CD4-positive, alpha-beta memory T cell (primary cell): ENCODE measurements around the gene RPP25L. TPM values are rescaled to one million over a fixed set of nuclear protein-coding genes. Genes with fewer than 3 reads are reported as not detected.
A peak's percentile ranks its signal among the peaks of the same experiment; 100 is the strongest.

ENCODE experiments used
- CTCF ChIA-PET: fragments of 350-600 bp; sonication (Branson Sonifier 250); formaldehyde crosslinking; loops from one replicate; lab custom pipeline; 2021; ENCODE audit warnings: inconsistent platforms; ENCODE audit not compliant: partially characterized antibody; lab: Charles Lee
- POLR2A ChIA-PET: fragments of 350-600 bp; sonication (Branson Sonifier 250); formaldehyde crosslinking; loops from one replicate; lab custom pipeline; 2021; ENCODE audit not compliant: partially characterized antibody; lab: Charles Lee
- DNase-seq, 5 donors: peaks; one replicate each; pipeline versions ENCODE4 v3.0.0 to v3.0.0-alpha.2; 2020 to 2022; ENCODE audit warnings: mixed read lengths in 1 of 5
- H3K27ac ChIP-seq: one replicate; pipeline ENCODE4 v1.7.0; 2013; ENCODE audit warnings: low read depth, low read length
- H3K27me3 ChIP-seq: 2 replicates; pipeline ENCODE4 v1.7.0; 2013; ENCODE audit warnings: mild to moderate bottlenecking, low read length, moderate library complexity; ENCODE audit not compliant: insufficient read depth
- H3K36me3 ChIP-seq: 2 replicates; pipeline ENCODE4 v1.7.0; 2013; ENCODE audit warnings: mild to moderate bottlenecking, low read length, moderate library complexity; ENCODE audit not compliant: insufficient read depth
- H3K4me1 ChIP-seq: 2 replicates; pipeline ENCODE4 v1.7.0; 2013; ENCODE audit warnings: mild to moderate bottlenecking, low read length, moderate library complexity; ENCODE audit not compliant: insufficient read depth
- H3K4me3 ChIP-seq, 2 donors: one replicate each; pipeline ENCODE4 v1.7.0; 2013; ENCODE audit warnings: low read length in 2 of 2, mild to moderate bottlenecking in 1 of 2
- H3K9me3 ChIP-seq, 2 donors: one replicate each; pipeline ENCODE4 v1.7.0; 2013; ENCODE audit warnings: low read length in 2 of 2, control low read depth in 1 of 2; ENCODE audit not compliant: control insufficient read depth in 1 of 2
- H3K27ac Mint-ChIP-seq, 7 donors: one replicate each; pipeline ENCODE4 v1.8.0; 2020 to 2021; ENCODE audit warnings: mixed read lengths in 7 of 7, mild to moderate bottlenecking in 6 of 7, inconsistent platforms in 3 of 7, moderate library complexity in 3 of 7
- H3K27me3 Mint-ChIP-seq, 2 donors: one replicate each; pipeline ENCODE4 v1.8.0; 2020 to 2021; ENCODE audit warnings: mixed read lengths in 2 of 2
- H3K36me3 Mint-ChIP-seq, 2 donors: one replicate each; pipeline ENCODE4 v1.8.0; 2020 to 2021; ENCODE audit warnings: mixed read lengths in 2 of 2, inconsistent platforms in 1 of 2, mild to moderate bottlenecking in 1 of 2
- H3K4me1 Mint-ChIP-seq, 4 donors: one replicate each; pipeline ENCODE4 v1.8.0; 2020 to 2021; ENCODE audit warnings: mixed read lengths in 4 of 4, mild to moderate bottlenecking in 1 of 4
- H3K4me3 Mint-ChIP-seq, 8 donors: one replicate each; pipeline ENCODE4 v1.8.0; 2020 to 2021; ENCODE audit warnings: mixed read lengths in 8 of 8, mild to moderate bottlenecking in 7 of 8, moderate library complexity in 6 of 8, inconsistent platforms in 3 of 8
- H3K9me3 Mint-ChIP-seq, 8 donors: one replicate each; pipeline ENCODE4 v1.8.0; 2020 to 2021; ENCODE audit warnings: mixed read lengths in 8 of 8, mild to moderate bottlenecking in 5 of 8, inconsistent platforms in 3 of 8, moderate library complexity in 1 of 8
- intact Hi-C: fragments of 100-400 bp; cut with micrococcal nuclease; formaldehyde crosslinking; loops from one replicate; pipeline ENCODE4 v1.15.1; 2023
- polyA plus RNA-seq, 2 donors: library from polyadenylated mRNA; unstranded; fragments of 300-500 nt; fragmentation: Illumina TruSeq; gene quantifications; one replicate each; pipeline ENCODE4 v1.2.3, GENCODE V29; 2021
- total RNA-seq, 2 experiments: library from RNA; stranded (reverse); gene quantifications; one replicate each; pipeline ENCODE4 v1.2.3, GENCODE V29; 2021

The RPP25L gene
- total RNA-seq (10 to 100 TPM; 28.5 to 28.9 TPM), polyA plus RNA-seq (10 to 100 TPM; 39.1 to 46.5 TPM)

DNA sequence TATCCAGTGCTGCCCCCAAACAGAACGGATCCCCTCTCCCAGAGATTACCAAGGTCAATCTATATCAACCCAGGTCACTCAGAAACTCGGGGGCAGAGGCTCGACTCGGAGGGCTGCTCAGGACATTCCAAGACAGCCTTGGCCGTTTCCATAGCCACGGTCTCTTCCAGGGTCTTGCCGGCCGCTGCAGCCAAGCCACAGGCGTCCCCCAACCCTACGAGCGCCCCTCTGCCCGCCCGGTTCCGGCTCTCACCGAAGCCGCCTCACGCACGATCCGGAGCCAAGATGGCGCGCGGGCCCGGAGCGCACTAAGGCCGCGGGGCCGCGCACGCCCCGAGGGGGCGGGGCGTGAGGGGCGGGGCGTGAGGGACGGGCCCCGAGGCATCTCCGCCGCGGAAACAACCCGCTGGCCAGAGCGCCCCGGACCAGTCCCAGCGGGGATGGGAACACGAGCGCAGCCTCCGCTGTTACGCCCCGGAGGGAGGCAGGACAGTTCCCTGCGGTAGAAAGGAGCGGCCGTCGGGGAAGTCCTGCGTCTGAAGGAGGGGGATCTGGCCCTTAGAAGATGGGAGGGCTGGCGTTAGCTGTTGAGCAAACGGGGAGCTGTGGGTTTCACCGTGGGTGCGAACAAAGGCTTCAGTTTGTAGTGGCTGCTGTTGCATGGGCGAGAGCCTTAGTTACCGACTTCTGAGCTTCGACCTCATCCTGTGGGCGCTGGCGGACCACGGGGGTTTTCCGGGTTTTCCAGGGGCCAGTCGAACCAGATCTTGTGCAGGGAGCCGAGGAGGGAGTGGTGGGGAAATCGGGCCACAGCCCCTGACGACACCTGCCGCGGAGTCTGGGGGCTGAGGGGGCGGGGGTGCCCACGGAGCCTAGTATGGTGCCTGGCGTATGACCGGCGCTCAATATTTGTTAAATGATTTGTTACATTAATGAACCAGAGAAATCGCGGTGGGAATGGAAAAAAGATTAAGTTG is at the start of gene RPP25L:
TSS of gene RPP25L (minus strand) at position 287 of the 977 bp plus-strand sequence. CDS start 801 bp downstream, outside the sequence.
- no peaks in the 10 kb centered on the region for H3K27me3 ChIP-seq
- H3K4me1 ChIP-seq: peaks cover 19% of the 10 kb centered on the region
- ChIA-PET CTCF (interaction anchor here (1.0 to 8.4 kb wide), 8 partner anchors 8 to 90 kb away, joined by 4 to 235 read pairs (median 12); partner anchors contain the start of genes ARID3C, DCTN3, GALT and SIGMAR1), POLR2A (interaction anchor here (0.9 to 4.4 kb wide), 8 partner anchors 8 to 90 kb away, joined by 3 to 106 read pairs (median 6); partner anchors contain the start of genes ARID3C, CCL27, DCTN3 and GALT)
- Mint-ChIP-seq H3K36me3 (peaks cover 9 to 37% of the 10 kb centered on the region in 2 donors), H3K27ac (peak within 1 kb of the TSS; percentile 83 to 97 (median 96)), H3K9me3 (no peaks in the 10 kb centered on the region), H3K4me3 (peak within 1 kb of the TSS; percentile 87 to 99 (median 92)), H3K27me3 (no peaks in the 10 kb centered on the region), H3K4me1 (peaks cover 7 to 35% (median 25%) of the 10 kb centered on the region in 4 donors)
- peak within 1 kb of the TSS; percentile 81 to 88 for H3K4me3 ChIP-seq
- H3K36me3 ChIP-seq: peaks cover 26% of the 10 kb centered on the region
- H3K9me3 ChIP-seq: no peaks in the 10 kb centered on the region
- intact Hi-C loops: loop anchor here (1.0 to 5.0 kb wide), 9 partner anchors 8 to 795 kb away; partner anchors contain the start of genes DCTN3, DNAI1, DNAJB5 and FAM219A
- peak within 1 kb of the TSS; percentile 71 for H3K27ac ChIP-seq
- DNase-seq: peak; percentile 83 to 89 (median 86)

DNA sequence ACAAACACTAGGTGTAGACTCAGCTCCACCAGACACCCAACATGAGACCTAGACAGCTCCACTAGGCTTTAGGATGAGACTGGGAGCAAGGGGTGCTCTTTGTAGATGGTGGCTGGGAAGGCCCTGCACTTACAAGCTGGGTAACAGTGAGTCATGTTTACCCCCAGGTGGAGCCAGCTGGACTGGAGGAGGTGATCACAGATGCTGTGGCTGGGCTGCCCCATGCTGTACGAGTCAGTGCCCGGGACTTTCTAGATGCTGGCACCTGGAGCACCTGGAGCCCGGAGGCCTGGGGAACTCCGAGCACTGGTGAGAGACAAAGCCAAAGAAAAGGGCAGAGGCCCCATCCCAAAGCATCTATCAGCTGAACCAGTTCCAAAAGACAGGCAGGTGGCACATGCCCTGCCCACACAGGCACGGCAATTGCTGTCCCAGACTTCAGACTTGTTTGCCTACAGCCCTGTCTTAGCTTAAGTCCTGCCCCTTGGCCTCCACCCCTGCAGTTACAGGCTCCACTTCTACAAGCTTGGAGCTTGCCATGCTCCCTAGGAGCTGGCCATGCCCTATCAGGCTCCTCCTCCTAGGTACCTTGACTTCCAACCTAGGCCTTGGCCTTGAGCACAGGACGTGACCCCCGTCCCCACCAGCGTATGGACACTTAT is 47.8 kb upstream of the RPP25L start:
- H3K4me3 Mint-ChIP-seq: no peak overlapping the region

DNA sequence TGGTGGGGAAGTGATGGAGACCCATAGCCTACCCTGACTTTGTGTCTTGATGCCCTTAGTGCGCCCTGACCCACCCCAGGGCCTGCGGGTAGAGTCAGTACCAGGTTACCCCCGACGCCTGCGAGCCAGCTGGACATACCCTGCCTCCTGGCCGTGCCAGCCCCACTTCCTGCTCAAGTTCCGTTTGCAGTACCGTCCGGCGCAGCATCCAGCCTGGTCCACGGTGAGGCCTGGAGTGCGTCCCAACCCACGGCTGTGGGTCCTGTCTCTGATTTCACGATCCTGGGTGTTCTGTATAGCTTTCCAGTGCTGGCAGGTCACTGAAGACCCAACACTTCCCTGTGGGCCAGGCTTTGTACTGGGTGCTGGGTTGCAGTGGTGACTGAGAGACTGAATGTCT is 46.6 kb upstream of the RPP25L start:
- H3K9me3 Mint-ChIP-seq: no peaks in the 10 kb centered on the region
- CTCF ChIA-PET: interaction anchor here (0.9 to 3.6 kb wide), 2 partner anchors 12 to 42 kb away, joined by 3 to 19 read pairs; partner anchors contain the start of gene GALT
- H3K27ac Mint-ChIP-seq: peak overlapping the region in 4 of 7 donors; percentile 8 to 29 (median 18)
- H3K27ac ChIP-seq: no peak overlapping the region
- POLR2A ChIA-PET: interaction anchor here (18.7 kb wide), 1 partner anchor 15 kb away, joined by 484 read pairs; the partner anchor contains the start of genes GALT, IL11RA and SIGMAR1
- no peak overlapping the region for H3K4me3 Mint-ChIP-seq
- H3K36me3 Mint-ChIP-seq: peaks cover 17 to 26% of the 10 kb centered on the region in 2 donors
- peaks cover 15% of the 10 kb centered on the region for H3K36me3 ChIP-seq
- intact Hi-C loops: no loop called here
- no peaks in the 10 kb centered on the region for H3K9me3 ChIP-seq
- no peak for DNase-seq
- no peaks in the 10 kb centered on the region for H3K27me3 Mint-ChIP-seq
- H3K4me1 ChIP-seq: peaks cover 34% of the 10 kb centered on the region
- no peak overlapping the region for H3K4me3 ChIP-seq
- no peaks in the 10 kb centered on the region for H3K27me3 ChIP-seq
- H3K4me1 Mint-ChIP-seq: peaks cover 34 to 41% (median 36%) of the 10 kb centered on the region in 4 donors

More for the DNA sequence above, 47.8 kb upstream of the RPP25L start:
- peak overlapping the region; percentile 98 for H3K27ac ChIP-seq
- H3K4me1 Mint-ChIP-seq: peaks cover 43 to 53% (median 47%) of the 10 kb centered on the region in 4 donors
- CTCF ChIA-PET: interaction anchor here (6.4 to 8.6 kb wide), 3 partner anchors 14 to 41 kb away, joined by 90 to 168 read pairs (median 115); partner anchors contain the start of genes GALT and SIGMAR1
- H3K9me3 Mint-ChIP-seq: no peaks in the 10 kb centered on the region
- H3K4me3 ChIP-seq: no peak overlapping the region
- H3K9me3 ChIP-seq: no peaks in the 10 kb centered on the region
- peaks cover 15% of the 10 kb centered on the region for H3K36me3 ChIP-seq
- DNase-seq: no peak
- intact Hi-C loops: loop anchor here (10.0 kb wide), 3 partner anchors 415 to 1155 kb away; partner anchors contain the start of genes CREB3, FANCG, HINT2 and SPAG8
- no peaks in the 10 kb centered on the region for H3K27me3 ChIP-seq
- H3K27ac Mint-ChIP-seq: peak overlapping the region in 5 of 7 donors; percentile 30 to 95 (median 41)
- POLR2A ChIA-PET: interaction anchor here (18.7 kb wide), 1 partner anchor 16 kb away, joined by 484 read pairs; the partner anchor contains the start of genes GALT, IL11RA and SIGMAR1
- H3K4me1 ChIP-seq: peaks cover 44% of the 10 kb centered on the region
- H3K36me3 Mint-ChIP-seq: peaks cover 17 to 26% of the 10 kb centered on the region in 2 donors
- H3K27me3 Mint-ChIP-seq: no peaks in the 10 kb centered on the region

DNA sequence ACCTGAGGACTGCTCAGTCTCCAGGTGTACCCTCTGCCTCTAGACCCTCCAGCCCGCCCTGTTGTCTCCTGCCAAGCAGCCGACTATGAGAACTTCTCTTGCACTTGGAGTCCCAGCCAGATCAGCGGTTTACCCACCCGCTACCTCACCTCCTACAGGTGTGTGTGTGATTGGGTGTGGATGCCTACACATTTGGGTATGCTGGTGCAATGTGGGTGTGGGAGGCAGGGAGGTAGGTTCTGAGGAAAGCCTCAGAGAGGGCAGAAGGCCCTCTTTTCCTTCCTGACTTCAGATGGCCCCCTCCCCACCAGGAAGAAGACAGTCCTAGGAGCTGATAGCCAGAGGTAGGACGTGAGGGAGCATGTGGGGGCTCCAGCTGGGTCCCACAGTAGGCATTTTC is 45.1 kb upstream of the RPP25L start:
- Histone ChIP-seq H3K9me3 (no peaks in the 10 kb centered on the region), H3K27me3 (no peaks in the 10 kb centered on the region), H3K4me1 (peaks cover 34% of the 10 kb centered on the region), H3K36me3 (peaks cover 15% of the 10 kb centered on the region), H3K27ac (no peak overlapping the region), H3K4me3 (no peak overlapping the region)
- CTCF ChIA-PET: interaction anchor here (1.1 to 3.6 kb wide), 3 partner anchors 11 to 45 kb away, joined by 3 to 19 read pairs (median 7); partner anchors contain the start of gene GALT
- Mint-ChIP-seq H3K4me1 (peaks cover 32 to 41% (median 34%) of the 10 kb centered on the region in 4 donors), H3K27ac (peak overlapping the region in 3 of 7 donors; percentile 18 to 71 (median 52)), H3K36me3 (peaks cover 21 to 26% of the 10 kb centered on the region in 2 donors), H3K4me3 (no peak overlapping the region), H3K9me3 (no peaks in the 10 kb centered on the region), H3K27me3 (no peaks in the 10 kb centered on the region)
- no peak for DNase-seq
- intact Hi-C loops: no loop called here
- POLR2A ChIA-PET: interaction anchor here (1.4 to 18.7 kb wide), 2 partner anchors 8 to 14 kb away, joined by 6 to 484 read pairs; partner anchors contain the start of genes GALT, IL11RA and SIGMAR1

- POLR2A ChIA-PET: interaction anchor here (18.7 kb wide), 1 partner anchor 12 kb away, joined by 484 read pairs; the partner anchor contains the start of genes GALT, IL11RA and SIGMAR1
- peaks cover 17% of the 10 kb centered on the region for H3K36me3 ChIP-seq
- Mint-ChIP-seq H3K4me1 (peaks cover 21 to 38% (median 26%) of the 10 kb centered on the region in 4 donors), H3K9me3 (no peaks in the 10 kb centered on the region), H3K27me3 (no peaks in the 10 kb centered on the region), H3K36me3 (peaks cover 18 to 24% of the 10 kb centered on the region in 2 donors), H3K4me3 (no peak overlapping the region), H3K27ac (peak overlapping the region in 4 of 7 donors; percentile 33 to 86 (median 56))
- no peak overlapping the region for H3K27ac ChIP-seq
- peaks cover 24% of the 10 kb centered on the region for H3K4me1 ChIP-seq
- no peaks in the 10 kb centered on the region for H3K9me3 ChIP-seq
- intact Hi-C loops: no loop called here
- no peaks in the 10 kb centered on the region for H3K27me3 ChIP-seq
- no peak overlapping the region for H3K4me3 ChIP-seq
- CTCF ChIA-PET: interaction anchor here (3.6 kb wide), 1 partner anchor 9 kb away, joined by 19 read pairs; the partner anchor contains the start of gene GALT
- no peak for DNase-seq
Measured at GRCh38 chr9:34655394-34655793, 43.5 kb upstream of the RPP25L start.
